ENCODE results near the gene MUCL1.

MUCL1 gene

GRCh38 chr12:54891717-54892478 is 37.6 kb downstream of the MUCL1 start:
- in situ Hi-C loops (cut with MboI; ENCODE audit: low sequenced_read_pairs) = no loop called here

Data from hTERT RPE-1 (cell line).